T-helper 1 cell (primary cell): ENCODE measurements around the gene ZBTB21.
"Not testable (repeated sequence)": the region's sequence is repeated elsewhere in the genome, so short reads cannot be mapped to it uniquely, and the experiment has no call there.

Source experiments
- DNase-seq, 5 donors: peaks; one replicate each; pipeline ENCODE4 v3.0.0-alpha.2; 2012 to 2020

The ZBTB21 gene

DNA sequence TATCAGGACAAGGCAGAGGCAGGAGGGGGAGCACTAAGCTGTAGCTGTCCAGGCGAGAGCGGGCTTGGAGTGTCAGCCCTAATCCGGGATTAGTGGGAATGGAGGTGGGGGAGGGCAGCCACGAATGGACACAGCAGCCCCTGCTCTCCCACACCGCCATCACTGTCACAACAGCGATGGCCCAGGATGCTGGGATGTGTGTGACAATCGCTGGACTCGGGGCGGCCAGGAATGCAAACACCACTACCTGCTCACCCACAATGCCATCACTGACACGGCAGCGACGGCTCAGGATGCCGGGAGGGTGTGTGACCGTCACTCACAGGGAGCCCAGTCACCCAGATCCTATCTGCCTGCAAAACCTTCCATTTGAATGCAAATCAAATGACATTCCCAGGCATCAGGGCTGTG, 59.2 kb downstream of the ZBTB21 start:
- DNase-seq, result no peak

DNA sequence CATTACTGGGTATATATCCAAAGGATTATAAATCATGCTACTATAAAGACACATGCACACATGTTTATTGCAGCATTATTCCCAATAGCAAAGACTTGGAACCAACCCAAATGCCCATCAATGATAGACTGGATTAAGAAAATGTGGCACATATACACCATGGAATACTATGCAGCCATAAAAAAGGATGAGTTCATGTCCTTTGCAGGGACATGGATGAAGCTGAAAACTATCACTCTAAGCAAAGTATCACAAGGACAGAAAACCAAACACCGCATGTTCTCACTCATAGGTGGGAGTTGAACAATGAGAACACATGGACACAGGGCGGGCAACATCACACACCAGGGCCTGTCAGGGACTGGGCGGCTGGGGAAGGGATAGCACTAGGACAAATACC, 60.5 kb downstream of the ZBTB21 start:
- DNase-seq, result not testable (repeated sequence)

DNA sequence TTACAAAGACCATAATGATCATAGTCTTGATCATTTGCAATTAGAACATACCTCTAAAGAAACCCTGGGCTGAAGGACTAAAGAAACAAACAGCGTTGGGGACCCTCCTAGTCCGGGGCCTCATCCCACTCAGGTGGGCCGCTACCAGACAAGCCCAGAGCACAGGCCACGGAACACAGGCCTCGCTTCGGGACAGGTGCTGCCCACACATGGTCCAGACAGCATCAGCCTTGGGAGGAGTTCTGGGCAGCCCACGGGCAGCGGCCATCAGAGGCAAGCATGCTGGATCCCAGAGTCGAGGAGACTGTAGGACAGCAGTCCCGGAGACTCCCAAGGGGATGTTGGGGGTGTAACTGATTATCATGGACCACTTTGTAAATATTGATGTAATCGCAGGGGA, 61.3 kb downstream of the ZBTB21 start:
- no peak for DNase-seq

DNA sequence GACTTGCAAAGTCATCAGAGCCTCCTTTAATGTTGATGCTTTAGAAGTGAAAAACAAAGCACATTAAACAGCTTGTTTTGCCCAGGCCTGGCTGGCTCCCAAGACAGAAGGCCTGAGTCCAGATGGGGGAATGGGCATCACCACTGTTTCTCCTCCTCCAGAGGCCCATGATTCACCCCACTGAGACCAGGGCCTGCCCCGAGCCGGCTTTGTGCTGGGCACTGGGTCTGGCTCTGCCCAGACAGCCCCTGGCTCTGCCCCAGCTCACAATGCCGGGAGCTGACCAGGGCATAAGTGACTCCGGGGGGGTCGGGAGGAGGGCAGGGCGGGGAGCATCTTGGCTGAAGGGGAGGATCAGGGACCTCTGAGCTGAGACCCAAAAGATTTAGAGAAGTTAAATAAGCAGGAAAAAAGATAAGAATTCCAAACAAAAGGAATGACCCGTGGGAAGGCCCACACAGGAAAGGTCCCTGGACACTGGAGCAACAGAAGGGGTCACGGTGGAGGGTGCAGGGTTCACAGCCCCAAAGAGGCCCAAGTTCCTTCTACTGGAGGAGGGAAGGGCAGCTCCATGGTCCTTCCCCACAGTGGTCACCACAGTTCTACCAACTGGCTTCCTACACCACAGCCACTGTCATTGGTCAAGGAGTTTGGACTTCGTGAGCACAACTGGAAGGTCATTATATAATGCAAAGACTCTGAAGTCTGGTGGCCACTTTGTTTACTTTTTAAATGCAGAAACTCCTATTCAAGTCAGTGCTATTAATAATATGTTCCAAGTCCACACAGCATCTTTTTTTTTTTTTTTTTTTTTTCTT, 61.9 kb downstream of the ZBTB21 start:
- DNase-seq, result no peak

DNA sequence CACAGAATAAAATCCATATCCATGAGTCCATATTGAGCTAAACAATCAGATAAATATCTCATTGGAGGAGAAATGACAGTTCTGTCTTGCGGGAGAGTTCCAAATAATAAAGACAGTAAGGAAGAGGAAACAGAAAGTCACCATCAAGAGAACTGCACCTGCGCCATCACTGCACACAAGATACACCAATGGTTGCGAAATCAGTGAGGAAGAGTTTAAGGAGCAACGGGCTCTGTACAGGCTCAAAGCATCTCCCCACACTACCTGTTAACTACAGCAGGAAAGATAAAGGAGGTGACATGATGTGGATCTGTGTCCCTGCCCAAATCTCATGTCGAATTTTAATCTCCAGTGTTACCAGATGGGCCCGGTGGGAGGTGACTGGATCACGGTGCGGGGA, 64.2 kb downstream of the ZBTB21 start:
- no peak for DNase-seq

DNA sequence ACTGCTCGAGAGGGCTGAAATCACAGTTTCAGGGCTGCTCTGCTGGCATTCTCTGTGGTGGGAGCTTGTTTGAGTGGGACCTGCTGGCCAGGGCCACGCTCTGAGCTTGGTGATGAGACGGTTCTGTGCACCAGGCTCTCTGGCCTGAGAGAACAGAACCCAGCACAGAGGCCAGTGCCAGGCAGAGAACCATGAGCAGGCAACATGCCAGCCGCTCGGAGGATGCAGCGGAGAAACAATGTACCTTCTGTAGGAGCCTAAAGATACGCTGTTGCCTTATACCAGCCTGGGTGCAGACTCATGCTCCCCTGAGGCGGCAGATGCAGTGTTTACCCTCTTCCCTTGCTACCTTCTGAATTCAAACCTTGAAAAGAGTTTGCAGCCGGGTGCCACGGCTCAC, 66.3 kb downstream of the ZBTB21 start:
- DNase-seq, result no peak

DNA sequence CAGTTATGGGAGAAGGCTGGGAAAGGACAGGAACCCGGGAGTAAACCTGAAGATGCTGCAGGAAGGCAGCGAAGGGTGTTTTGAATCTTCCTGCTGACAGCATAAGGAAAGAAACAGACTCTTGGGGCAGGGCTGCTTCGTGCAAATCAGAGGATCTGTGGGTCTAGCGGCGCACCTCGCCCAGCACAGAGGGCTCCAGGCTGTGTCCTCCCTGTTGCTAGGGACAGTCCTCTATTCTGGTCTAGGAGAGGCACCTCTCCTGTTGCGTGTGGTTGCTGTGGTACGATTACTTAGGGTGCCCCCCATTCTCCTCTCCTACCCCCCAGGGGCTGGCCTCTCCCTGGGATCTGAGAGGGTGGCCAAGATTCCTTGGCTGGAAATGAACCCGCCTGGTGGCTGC, 67.7 kb downstream of the ZBTB21 start:
- no peak for DNase-seq

DNA sequence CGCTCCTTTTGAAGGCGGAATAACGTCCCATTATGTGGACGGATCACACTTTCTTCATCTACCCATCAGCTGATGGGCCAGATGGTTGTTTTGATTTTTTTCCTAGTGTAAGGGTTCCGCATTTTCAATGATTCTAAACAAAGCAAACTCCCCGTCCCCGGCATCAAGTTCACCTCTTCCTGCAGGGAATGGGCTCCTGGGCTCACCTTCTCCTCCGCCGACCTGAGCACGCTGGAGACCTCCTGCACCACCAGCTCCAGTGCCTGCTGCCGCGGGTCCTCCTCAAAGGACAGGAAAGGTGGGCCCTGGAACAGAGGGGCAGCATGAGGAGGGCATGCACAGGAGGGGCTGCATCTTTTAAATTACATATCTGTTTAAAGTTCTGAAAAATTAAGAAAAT, 68.2 kb downstream of the ZBTB21 start:
- DNase-seq, result no peak

DNA sequence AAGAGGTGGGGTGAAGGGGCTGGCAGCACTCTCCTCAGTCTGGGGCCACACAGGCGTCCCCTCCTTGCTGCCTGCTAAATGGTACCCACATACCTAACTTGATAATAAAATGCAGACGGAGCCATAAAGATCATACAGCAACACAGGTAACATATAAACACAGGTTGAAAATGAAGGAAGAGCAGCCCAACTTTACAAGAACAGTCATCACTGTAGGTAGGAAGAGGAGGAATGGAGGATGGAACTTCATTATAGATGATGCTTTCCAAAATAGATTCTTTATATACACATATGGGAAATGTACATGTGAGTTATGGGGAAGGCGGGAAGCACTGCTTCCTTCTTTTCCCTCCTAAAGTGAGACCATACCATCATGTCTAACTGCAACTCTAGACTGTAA, 69.7 kb downstream of the ZBTB21 start:
- DNase-seq, result no peak

DNA sequence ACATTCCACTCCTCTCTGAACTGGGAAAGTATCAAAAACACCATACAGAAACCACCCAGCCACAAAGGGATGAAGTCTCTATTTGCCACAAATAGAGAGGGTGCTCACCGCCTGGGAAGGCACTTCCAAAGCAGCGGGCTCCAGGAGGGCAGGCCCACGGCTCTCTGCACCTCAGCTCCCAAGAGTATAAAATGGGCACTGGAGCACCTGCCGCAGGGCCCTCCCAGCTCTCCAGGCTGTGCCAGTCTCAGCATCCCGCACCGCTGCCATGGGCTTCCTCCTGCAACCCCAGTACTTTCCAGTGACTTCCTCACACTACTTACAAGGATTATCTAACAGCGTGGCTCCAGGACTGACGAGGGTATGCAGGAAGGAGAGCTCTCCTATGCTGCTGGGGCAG, 70.8 kb downstream of the ZBTB21 start:
- DNase-seq, result no peak
